ENCODE results near the gene PAMR1. TPM values are rescaled to one million over a fixed set of nuclear protein-coding genes. Genes with fewer than 3 reads are reported as not detected.

PAMR1 gene
- total RNA-seq, 1 donor from 2014 or later: 5.3 TPM

- no peaks in the 10 kb centered on the region for H3K27me3 ChIP-seq (ENCODE audit: control insufficient read depth, insufficient read depth, low read length)
- no peaks in the 10 kb centered on the region for H3K36me3 ChIP-seq (ENCODE audit: control insufficient read depth, insufficient read depth, low read length)
- no peak for DNase-seq (ENCODE audit: low read depth)
- FAIRE-seq: no peak
- no peak overlapping the region for H3K4me3 ChIP-seq (ENCODE audit: low read depth, low read length)
- TF ChIP-seq, protein P1, sequence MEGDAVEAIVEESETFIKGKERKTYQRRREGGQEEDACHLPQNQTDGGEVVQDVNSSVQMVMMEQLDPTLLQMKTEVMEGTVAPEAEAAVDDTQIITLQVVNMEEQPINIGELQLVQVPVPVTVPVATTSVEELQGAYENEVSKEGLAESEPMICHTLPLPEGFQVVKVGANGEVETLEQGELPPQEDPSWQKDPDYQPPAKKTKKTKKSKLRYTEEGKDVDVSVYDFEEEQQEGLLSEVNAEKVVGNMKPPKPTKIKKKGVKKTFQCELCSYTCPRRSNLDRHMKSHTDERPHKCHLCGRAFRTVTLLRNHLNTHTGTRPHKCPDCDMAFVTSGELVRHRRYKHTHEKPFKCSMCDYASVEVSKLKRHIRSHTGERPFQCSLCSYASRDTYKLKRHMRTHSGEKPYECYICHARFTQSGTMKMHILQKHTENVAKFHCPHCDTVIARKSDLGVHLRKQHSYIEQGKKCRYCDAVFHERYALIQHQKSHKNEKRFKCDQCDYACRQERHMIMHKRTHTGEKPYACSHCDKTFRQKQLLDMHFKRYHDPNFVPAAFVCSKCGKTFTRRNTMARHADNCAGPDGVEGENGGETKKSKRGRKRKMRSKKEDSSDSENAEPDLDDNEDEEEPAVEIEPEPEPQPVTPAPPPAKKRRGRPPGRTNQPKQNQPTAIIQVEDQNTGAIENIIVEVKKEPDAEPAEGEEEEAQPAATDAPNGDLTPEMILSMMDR (IDR thresholded peaks at IDR 0.05; ENCODE audit: insufficient read depth, low read length, severe bottlenecking): no peak
Observed at GRCh38 chr11:35564245-35564595, 38.8 kb upstream of the PAMR1 start.

DNA sequence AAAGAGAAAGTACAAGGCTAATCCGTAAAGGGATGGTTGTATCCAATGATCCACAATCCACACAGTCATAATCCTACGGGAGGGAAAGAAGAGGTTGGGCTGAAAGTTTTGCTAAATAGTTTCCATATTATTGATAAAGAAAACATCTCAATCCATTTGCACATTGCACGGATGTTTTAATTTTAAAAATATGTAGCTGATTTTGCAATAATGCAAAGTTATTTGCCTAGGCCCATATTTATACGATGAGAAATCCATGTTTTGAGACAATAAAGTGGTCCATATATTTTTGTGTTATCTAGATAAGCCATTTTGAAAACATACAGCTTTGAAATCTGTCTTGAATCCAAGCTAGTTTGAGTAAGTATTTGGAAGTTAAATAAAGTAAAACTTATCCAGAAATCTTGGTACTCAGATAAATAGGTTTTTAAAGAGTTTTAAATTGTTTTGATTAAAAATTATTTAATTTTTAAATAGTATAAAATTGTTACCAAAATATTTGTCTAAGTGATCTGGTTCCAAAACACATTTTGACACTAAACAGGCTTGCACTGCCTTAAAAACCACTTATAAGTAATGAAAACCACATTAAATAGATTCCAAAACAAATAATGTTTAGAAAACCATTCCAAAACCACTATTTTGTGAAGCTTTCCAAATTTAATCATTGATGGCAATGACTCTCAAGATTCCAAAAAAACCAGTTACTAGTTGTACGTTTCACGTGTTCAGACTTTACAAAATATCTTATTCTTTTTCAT is 38.2 kb upstream of the PAMR1 start:
- no peak overlapping the region for H3K4me3 ChIP-seq (ENCODE audit: low read depth, low read length)

DNA sequence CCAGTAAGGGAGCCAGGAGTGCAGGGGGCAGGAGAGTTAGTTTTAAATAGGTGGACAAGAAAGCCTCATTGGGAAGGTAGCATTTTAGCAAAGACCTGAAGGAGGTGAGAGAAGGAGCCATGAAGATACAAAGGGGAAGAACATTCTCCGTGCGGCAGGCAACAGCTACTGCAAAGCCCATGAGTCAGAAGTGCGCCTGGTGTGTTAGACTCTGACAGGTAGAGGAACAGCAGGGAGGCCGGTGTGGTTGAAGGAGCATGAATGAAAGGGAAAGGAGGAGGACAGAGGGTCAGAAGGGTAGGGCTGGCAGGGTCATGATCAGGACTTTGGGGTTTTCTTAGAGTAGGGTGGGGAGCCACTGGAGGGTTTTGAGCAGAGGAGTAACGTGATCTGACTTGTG is 34.5 kb upstream of the PAMR1 start:
- FAIRE-seq (no peak), DNase-seq (ENCODE audit: low read depth) (peak; percentile 38)
- no peaks in the 10 kb centered on the region for H3K36me3 ChIP-seq (ENCODE audit: control insufficient read depth, insufficient read depth, low read length)
- no peak overlapping the region for H3K4me3 ChIP-seq (ENCODE audit: low read depth, low read length)
- TF ChIP-seq, protein P1 (IDR thresholded peaks at IDR 0.05; ENCODE audit: insufficient read depth, low read length, severe bottlenecking): no peak
- no peaks in the 10 kb centered on the region for H3K27me3 ChIP-seq (ENCODE audit: control insufficient read depth, insufficient read depth, low read length)

More for the DNA sequence above, 38.2 kb upstream of the PAMR1 start:
- no peak for FAIRE-seq
- DNase-seq (ENCODE audit: low read depth): no peak
- H3K27me3 ChIP-seq (ENCODE audit: control insufficient read depth, insufficient read depth, low read length): no peaks in the 10 kb centered on the region
- TF ChIP-seq, protein P1 (IDR thresholded peaks at IDR 0.05; ENCODE audit: insufficient read depth, low read length, severe bottlenecking): no peak
- H3K36me3 ChIP-seq (ENCODE audit: control insufficient read depth, insufficient read depth, low read length): no peaks in the 10 kb centered on the region

GRCh38 chr11:35558513-35558912 is 33.1 kb upstream of the PAMR1 start:
- no peaks in the 10 kb centered on the region for H3K27me3 ChIP-seq (ENCODE audit: control insufficient read depth, insufficient read depth, low read length)
- H3K36me3 ChIP-seq (ENCODE audit: control insufficient read depth, insufficient read depth, low read length): no peaks in the 10 kb centered on the region
- FAIRE-seq (no peak), DNase-seq (ENCODE audit: low read depth) (peak; percentile 68)
- H3K4me3 ChIP-seq (ENCODE audit: low read depth, low read length): no peak overlapping the region
- TF ChIP-seq, protein P1 (IDR thresholded peaks at IDR 0.05; ENCODE audit: insufficient read depth, low read length, severe bottlenecking): no peak

DNA sequence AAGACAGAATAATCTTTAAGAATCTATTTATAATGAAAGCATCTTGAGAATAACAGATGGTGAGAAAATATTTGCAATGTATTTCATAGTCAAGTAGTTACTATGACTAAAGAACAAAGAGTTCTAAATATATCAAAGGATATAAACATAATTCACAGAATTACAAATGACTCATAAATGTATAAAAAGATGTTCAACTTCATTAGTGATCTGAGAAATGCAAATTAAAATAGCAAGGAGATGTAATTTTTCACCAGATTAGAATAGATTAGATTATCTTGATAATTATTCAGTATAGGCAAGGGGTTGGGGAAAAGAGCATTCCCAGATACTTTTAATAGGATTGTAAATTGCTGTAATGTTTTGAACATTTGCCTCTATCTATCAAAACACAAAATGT is 30.1 kb upstream of the PAMR1 start:
- Histone ChIP-seq H3K27me3 (ENCODE audit: control insufficient read depth, insufficient read depth, low read length) (no peaks in the 10 kb centered on the region), H3K4me3 (ENCODE audit: low read depth, low read length) (no peak overlapping the region), H3K36me3 (ENCODE audit: control insufficient read depth, insufficient read depth, low read length) (no peaks in the 10 kb centered on the region)
- no peak for FAIRE-seq
- TF ChIP-seq, protein P1 (IDR thresholded peaks at IDR 0.05; ENCODE audit: insufficient read depth, low read length, severe bottlenecking): no peak
- no peak for DNase-seq (ENCODE audit: low read depth)

Measured in bronchial epithelial cell (primary cell).